ENCODE measurements around the gene NSG1.

DNA sequence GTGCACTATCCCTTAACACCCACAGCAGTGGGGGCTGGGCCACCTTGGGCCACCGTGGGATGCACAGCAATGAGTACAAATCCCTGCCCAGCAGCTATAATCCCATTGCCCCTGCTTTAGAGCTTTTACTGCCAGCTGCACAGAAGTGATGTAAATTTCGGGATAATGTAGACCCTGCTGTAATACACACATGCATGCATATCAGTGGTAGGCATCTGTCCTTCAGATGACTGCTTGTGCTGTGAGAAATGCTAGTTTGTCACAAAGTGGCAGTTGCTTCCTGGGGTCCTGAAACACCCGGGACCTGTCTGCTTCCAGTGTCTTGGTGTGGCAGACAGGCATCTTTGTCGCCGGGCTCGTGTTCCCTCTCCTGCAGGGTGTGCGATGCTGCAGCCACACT, 14.1 kb downstream of the NSG1 start:
- no peak for TF ChIP-seq CTCF (IDR thresholded peaks at IDR 0.05)
- no peak for TF ChIP-seq EP300 (IDR thresholded peaks at IDR 0.05)
